IPS-11a (cell line): Measurements from ENCODE around the gene CLDN6.

Source experiments
- H3K4me3 ChIP-seq: one replicate; pipeline ENCODE4 v1.5.1; 2013; ENCODE audit warnings: low read depth, low read length, control low read depth

CLDN6 gene

GRCh38 chr16:3029491-3030221 lies 11.7 kb upstream of the CLDN6 start:
- no peak overlapping the region for H3K4me3 ChIP-seq

DNA sequence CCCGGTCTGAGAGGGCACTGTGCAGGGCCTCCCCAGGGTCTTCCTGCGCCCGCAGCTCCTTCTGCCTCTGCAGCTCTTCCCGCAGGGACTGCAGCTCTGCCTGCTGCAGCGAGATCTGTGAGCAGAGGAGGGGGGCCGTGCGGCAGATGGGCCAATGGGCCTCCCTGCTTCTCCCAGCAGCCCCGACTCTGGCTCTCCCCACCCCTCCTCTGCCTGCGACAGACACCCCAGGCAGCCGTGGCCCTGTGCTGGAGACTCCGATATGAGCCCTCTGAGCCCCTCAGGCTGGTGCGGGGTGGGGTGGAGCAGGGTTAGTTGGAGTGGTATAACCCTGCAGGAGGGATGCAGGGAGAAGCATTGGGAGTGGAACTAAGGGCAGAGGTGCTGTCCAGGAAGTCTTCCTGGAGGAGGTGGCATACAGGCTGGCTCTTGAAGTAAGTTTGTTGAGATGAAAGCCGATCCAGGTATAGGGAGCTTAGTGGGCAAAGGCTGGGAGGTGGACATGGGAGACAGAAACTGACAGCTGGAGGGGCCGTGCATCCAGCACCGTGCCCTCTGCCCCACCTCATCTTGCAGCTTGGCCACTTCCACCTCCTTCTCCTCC lies 10.8 kb upstream of the CLDN6 start:
- H3K4me3 ChIP-seq, result no peak overlapping the region

- H3K4me3 ChIP-seq, result no peak overlapping the region
Measured at GRCh38 chr16:3027983-3028715, 10.2 kb upstream of the CLDN6 start.

- H3K4me3 ChIP-seq, result no peak overlapping the region
Measured at GRCh38 chr16:3027489-3027795, 9.5 kb upstream of the CLDN6 start.

GRCh38 chr16:3026609-3027488 lies 8.9 kb upstream of the CLDN6 start:
- no peak overlapping the region for H3K4me3 ChIP-seq

DNA sequence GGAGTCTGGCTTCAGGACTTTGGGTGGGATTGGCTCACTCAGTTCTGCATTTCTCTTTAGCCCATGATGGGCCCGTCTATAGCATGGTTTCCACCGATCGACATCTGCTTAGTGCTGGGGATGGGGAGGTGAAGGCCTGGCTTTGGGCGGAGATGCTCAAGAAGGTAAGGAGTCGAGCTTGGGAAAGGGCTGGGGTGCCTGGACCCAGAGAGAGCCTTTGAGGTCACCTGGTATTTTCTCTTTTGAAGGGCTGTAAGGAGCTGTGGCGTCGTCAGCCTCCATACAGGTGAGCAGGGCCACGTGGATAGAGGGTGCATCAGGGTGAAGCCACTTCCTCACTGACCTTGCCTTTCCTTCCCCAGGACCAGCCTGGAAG lies 8.0 kb upstream of the CLDN6 start:
- no peak overlapping the region for H3K4me3 ChIP-seq

DNA sequence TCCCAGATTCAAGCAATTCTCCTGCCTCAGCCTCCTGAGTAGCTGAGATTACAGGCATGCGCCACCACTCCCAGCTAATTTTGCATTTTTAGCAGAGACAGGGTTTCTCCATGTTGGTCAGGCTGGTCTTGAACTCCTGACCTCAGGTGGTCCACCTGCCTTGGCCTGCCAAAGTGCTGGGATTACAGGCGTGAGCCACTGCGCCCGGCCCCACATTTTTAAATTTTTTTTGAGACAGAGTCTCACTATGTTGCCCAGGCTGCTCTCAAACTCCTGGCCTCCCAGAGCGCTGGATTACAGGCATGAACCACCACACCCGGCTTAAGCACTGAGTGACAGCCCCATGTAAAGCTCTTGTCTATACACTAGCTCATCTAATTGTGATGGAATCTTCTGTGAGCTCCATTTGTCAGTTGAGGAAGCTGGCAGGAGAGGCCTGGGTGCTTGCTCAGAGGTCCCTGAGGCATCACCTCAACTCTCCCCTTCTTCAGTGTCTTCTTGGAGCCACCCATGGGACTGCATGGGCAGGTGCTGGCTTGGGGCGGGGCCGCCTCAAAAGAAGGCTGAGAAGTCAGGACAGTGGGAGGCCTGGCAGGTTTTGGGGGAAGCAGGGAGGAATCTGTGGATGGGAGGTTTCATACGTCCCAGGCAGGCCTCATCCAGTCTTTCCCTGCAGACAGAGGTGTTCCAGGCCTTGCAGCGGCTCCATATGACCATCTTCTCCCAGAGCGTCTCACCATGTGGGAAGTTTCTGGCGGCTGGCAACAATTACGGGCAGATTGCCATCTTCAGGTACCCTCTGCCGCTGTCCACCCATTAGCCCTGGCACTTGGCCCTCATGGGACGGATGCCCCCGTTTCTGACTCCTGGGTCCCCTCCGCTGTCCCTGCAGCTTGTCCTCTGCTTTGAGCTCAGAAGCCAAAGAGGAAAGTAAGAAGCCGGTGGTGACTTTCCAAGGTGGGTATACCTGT lies 7.3 kb upstream of the CLDN6 start:
- no peak overlapping the region for H3K4me3 ChIP-seq

DNA sequence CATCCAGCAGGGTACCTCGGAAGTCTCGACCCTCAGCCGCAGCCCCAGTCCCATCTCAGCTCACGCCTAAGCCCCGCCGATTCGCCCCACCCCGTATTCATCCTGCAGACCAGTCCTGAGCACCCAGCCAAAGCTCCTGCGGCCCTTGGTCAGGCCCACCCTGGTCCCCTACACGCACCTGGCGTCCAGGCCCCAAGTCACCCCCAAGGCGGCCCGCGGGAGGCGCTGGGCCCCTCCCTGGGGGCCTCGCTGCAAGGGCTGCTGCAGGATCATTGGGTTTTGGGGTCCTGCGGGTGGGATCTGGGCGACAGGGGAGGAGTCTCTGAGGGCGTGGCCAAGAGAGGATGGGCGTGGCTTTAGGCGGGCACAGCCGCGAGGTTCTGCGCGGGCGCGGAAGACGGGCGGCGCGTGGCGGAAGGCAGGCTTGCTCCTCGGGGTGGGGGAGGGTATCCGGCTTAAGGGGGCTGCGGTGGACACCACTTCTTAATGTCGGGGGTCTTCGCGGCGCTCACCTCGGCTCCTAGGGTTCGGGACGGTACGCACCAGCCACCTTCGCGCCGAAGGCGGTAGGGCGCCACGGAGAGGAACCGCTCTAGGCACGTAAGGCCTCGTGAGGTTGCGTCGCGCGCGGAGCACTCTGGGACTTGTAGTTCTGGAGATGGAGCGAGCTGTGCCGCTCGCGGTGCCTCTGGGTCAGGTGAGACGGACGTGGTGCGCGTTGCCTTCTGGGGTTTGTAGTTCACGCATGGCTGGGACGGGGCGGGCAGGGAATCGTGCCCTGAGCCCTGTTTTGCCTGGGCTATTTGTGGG lies 5.9 kb upstream of the CLDN6 start, which contains the start of the genes HCFC1R1 and THOC6:
HCFC1R1 (minus strand) TSS at position 274 of the 810 bp plus-strand sequence; CDS start at position 273, 1 bp downstream.
THOC6 (plus strand) TSS at position 367 of the 810 bp plus-strand sequence; CDS start at position 659, 292 bp downstream.
- peak within 1 kb of the TSS; percentile 85 for H3K4me3 ChIP-seq

DNA sequence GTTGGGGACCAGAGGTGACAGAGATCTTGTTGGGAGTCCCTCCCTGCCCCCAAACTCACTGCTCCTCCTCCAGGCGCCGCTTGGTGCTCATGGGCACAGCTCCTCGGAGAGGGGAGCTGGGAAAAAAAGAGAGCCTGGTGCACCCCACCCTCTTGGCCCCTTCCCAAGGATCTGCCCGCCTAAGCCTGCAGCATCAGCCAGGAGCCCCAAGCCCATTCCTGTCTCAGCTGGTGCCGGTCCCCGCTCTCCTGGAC lies 5.4 kb upstream of the CLDN6 start:
- H3K4me3 ChIP-seq, result peak overlapping the region; percentile 85

DNA sequence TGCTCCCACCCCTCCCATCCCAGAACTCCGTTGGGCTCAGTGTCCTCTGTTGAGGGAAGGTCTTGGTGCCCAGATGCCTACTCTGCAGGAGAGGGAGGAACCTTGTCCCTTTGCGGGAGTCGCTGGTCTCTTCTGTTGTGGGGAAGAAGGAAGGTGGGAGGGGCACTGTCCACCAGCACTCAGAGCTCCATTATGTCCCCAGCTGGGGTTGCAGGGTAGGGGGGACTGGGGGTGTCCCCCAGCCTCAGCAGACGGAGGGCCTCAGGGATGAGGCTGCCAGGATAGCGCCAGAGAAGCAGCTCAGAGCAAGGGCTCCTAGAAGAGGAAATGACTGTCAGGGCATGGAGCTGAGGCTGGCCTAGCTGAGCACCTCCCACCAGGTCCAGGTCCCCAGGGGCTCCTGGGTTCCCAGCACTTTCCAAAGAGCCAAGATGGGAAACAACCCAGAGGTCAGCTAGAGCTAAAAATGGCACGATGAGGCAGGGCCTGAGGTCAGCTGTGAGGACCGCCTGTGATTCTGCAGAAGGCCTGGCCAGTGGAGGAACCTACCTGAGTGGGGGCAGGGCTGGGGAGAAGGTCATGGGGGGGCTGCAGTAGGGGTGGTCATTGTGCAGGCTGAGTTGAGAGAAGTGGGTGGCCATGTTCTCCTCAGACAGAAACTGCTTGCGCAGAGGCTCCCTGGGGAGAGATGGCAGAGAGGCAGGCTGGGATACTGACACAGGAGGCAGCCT lies 4.9 kb upstream of the CLDN6 start:
- H3K4me3 ChIP-seq, result peak overlapping the region; percentile 85

- peak overlapping the region; percentile 85 for H3K4me3 ChIP-seq
Measured at GRCh38 chr16:3022208-3022683, 4.3 kb upstream of the CLDN6 start.

- peak overlapping the region; percentile 85 for H3K4me3 ChIP-seq
Measured at GRCh38 chr16:3021449-3022207, 3.6 kb upstream of the CLDN6 start.

- H3K4me3 ChIP-seq, result peak overlapping the region; percentile 85
Measured at GRCh38 chr16:3020604-3021448, 2.8 kb upstream of the CLDN6 start.

GRCh38 chr16:3020247-3020603 lies 2.2 kb upstream of the CLDN6 start, which contains the start of gene TNFRSF12A:
TNFRSF12A (plus strand) TSS chr16:3020368; CDS start chr16:3020398, 30 bp downstream.
- H3K4me3 ChIP-seq, result peak within 1 kb of the TSS; percentile 85

- H3K4me3 ChIP-seq, result peak overlapping the region; percentile 28
Measured at GRCh38 chr16:3019594-3020246, 1.7 kb upstream of the CLDN6 start.

GRCh38 chr16:3017344-3017743 lies 639 bp downstream of the CLDN6 start:
- peak overlapping the region; percentile 93 for H3K4me3 ChIP-seq
